Measurements from ENCODE around the gene ARSH. TPM values are rescaled to one million over a fixed set of nuclear protein-coding genes. Genes with fewer than 3 reads are reported as not detected.

Gene ARSH
- total and polyA plus RNA-seq, 4 donors = 0.02 TPM; not detected in 3

GRCh38 chrX:3037218-3037617, 30.9 kb downstream of the ARSH start:
- WGBS, 2 donors = 84 to 96% methylated on average over 3 of the region's 3 CpGs
- H3K9ac ChIP-seq (ENCODE audit: insufficient read depth in 1 of 2, low read length in 2 of 2) = no peak overlapping the region

GRCh38 chrX:3044196-3044595, 37.9 kb downstream of the ARSH start:
- Histone ChIP-seq H3K4me1 (ENCODE audit: control insufficient read depth in 5 of 5, insufficient read depth in 5 of 5, low read length in 5 of 5) (no peaks in the 10 kb centered on the region), H3K36me3 (ENCODE audit: control insufficient read depth in 4 of 4, insufficient read depth in 4 of 4, low read length in 4 of 4) (no peaks in the 10 kb centered on the region), H3K9ac (ENCODE audit: insufficient read depth in 1 of 2, low read length in 2 of 2) (no peak overlapping the region), H3K27ac (ENCODE audit: low read depth in 1 of 2, low read length in 1 of 2) (no peak overlapping the region), H3K4me3 (no peak overlapping the region), H3K27me3 (ENCODE audit: control insufficient read depth in 3 of 3, insufficient read depth in 3 of 3, low read length in 2 of 3) (peaks cover 0 to 10% (median 0%) of the 10 kb centered on the region in 3 donors), H3K9me3 (ENCODE audit: control insufficient read depth in 4 of 4, insufficient read depth in 3 of 4, low read length in 3 of 4) (peaks cover 0 to 1% (median 0%) of the 10 kb centered on the region in 4 donors)
- ATAC-seq (ENCODE audit: insufficient read depth, low FRiP score) (no peak), DNase-seq (no peak)
- 65 to 85% methylated on average over 3 of the region's 3 CpGs for WGBS, 2 donors
- no peak for TF ChIP-seq CTCF (IDR thresholded peaks at IDR 0.05; ENCODE audit: control extremely low read depth, extremely low read depth)

More at GRCh38 chrX:3037218-3037617, 30.9 kb downstream of the ARSH start:
- ATAC-seq (ENCODE audit: insufficient read depth, low FRiP score) (no peak), DNase-seq (no peak)
- Histone ChIP-seq H3K9me3 (ENCODE audit: control insufficient read depth in 4 of 4, insufficient read depth in 3 of 4, low read length in 3 of 4) (no peaks in the 10 kb centered on the region), H3K36me3 (ENCODE audit: control insufficient read depth in 4 of 4, insufficient read depth in 4 of 4, low read length in 4 of 4) (no peaks in the 10 kb centered on the region), H3K4me1 (ENCODE audit: control insufficient read depth in 5 of 5, insufficient read depth in 5 of 5, low read length in 5 of 5) (no peaks in the 10 kb centered on the region), H3K4me3 (no peak overlapping the region), H3K27ac (ENCODE audit: low read depth in 1 of 2, low read length in 1 of 2) (no peak overlapping the region), H3K27me3 (ENCODE audit: control insufficient read depth in 3 of 3, insufficient read depth in 3 of 3, low read length in 2 of 3) (peaks cover 0 to 4% (median 0%) of the 10 kb centered on the region in 3 donors)
- TF ChIP-seq CTCF (IDR thresholded peaks at IDR 0.05; ENCODE audit: control extremely low read depth, extremely low read depth) = no peak

GRCh38 chrX:3044671-3045070, 38.3 kb downstream of the ARSH start:
- Histone ChIP-seq H3K4me1 (ENCODE audit: control insufficient read depth in 5 of 5, insufficient read depth in 5 of 5, low read length in 5 of 5) (no peaks in the 10 kb centered on the region), H3K27me3 (ENCODE audit: control insufficient read depth in 3 of 3, insufficient read depth in 3 of 3, low read length in 2 of 3) (peaks cover 0 to 10% (median 0%) of the 10 kb centered on the region in 3 donors), H3K27ac (ENCODE audit: low read depth in 1 of 2, low read length in 1 of 2) (no peak overlapping the region), H3K9me3 (ENCODE audit: control insufficient read depth in 4 of 4, insufficient read depth in 3 of 4, low read length in 3 of 4) (peaks cover 0 to 1% (median 0%) of the 10 kb centered on the region in 4 donors), H3K36me3 (ENCODE audit: control insufficient read depth in 4 of 4, insufficient read depth in 4 of 4, low read length in 4 of 4) (no peaks in the 10 kb centered on the region), H3K9ac (ENCODE audit: insufficient read depth in 1 of 2, low read length in 2 of 2) (no peak overlapping the region), H3K4me3 (no peak overlapping the region)
- 79 to 96% methylated on average over 5 to 6 of the region's 6 CpGs for WGBS, 2 donors
- DNase-seq (no peak), ATAC-seq (ENCODE audit: insufficient read depth, low FRiP score) (no peak)
- no peak for TF ChIP-seq CTCF (IDR thresholded peaks at IDR 0.05; ENCODE audit: control extremely low read depth, extremely low read depth)

Data from lung (tissue), 12 donors.